HCT116 (cell line): Measurements from ENCODE around the gene SCN10A. TPM values are rescaled to one million over a fixed set of nuclear protein-coding genes. Genes with fewer than 3 reads are reported as not detected.

Source experiments
- ATAC-seq: fragments of 200-7000 bp; cut with Tn5 transposase; 2 replicates; pipeline ENCODE4 v1.9.1; 2020; ENCODE audit warnings: mild to moderate bottlenecking, moderate library complexity
- BruUV-seq: library from RNA; stranded (reverse); fragments of 400-500 nt; replicated peaks from 2 replicates; lab custom pipeline; 2021; lab: Mats Ljungman, UMichigan
- CTCF ChIA-PET: fragments of 300-600 bp; sonication (Branson Sonifier 250); formaldehyde crosslinking; loops from one replicate; lab custom pipeline; 2021; ENCODE audit warnings: antibody characterized with exemption; lab: Charles Lee
- POLR2A ChIA-PET: fragments of 300-600, 350-600 bp; sonication (Branson Sonifier 250); formaldehyde crosslinking; loops from one replicate; lab custom pipeline; 2021; ENCODE audit warnings: antibody characterized with exemption; lab: Charles Lee
- RAD21 ChIA-PET, 2 experiments: fragments of 300-600 bp; sonication (Branson Sonifier 250); formaldehyde crosslinking; loops; one replicate each; lab custom pipeline; 2023; ENCODE audit warnings: low total read pairs in 2 of 2; ENCODE audit not compliant: uncharacterized antibody in 2 of 2, unreplicated experiment in 2 of 2, low non-redundant PET in 1 of 2; lab: Charles Lee
- DNase-seq: peaks from one replicate; pipeline ENCODE4 v3.0.0-alpha.2; 2010; ENCODE audit warnings: low read depth, low spot score
- H2AFZ ChIP-seq: fragments of 200-600 bp; shearing (Covaris generic), sonication (generic); 2 replicates; pipeline ENCODE4 v1.6.1; 2017; ENCODE audit warnings: low read depth, mixed run types, mixed read lengths, antibody characterized with exemption, low read length; ENCODE audit not compliant: poor library complexity, severe bottlenecking
- H3K27ac ChIP-seq: 2 replicates; pipeline ENCODE4 v1.5.1; 2012; ENCODE audit warnings: low read depth, low read length
- H3K27me3 ChIP-seq: fragments of 200-600 bp; sonication (generic); 2 replicates; pipeline ENCODE4 v1.6.1; 2016; ENCODE audit warnings: mixed run types, low read length, mixed read lengths; ENCODE audit not compliant: insufficient read depth
- H3K36me3 ChIP-seq, 2 experiments: fragments of 200-500 bp in 1 of 2; fragments of 200-600 bp in 1 of 2; sonication (Bioruptor generic) in 1 of 2; sonication (generic) in 1 of 2; 2 replicates each; pipeline versions ENCODE4 v1.5.1 to v1.6.1; 2014 to 2016; ENCODE audit warnings: low read length in 2 of 2, inconsistent platforms in 1 of 2, mixed read lengths in 1 of 2, mixed run types in 1 of 2; ENCODE audit not compliant: insufficient read depth in 2 of 2, control insufficient read depth in 1 of 2
- H3K4me1 ChIP-seq, 2 experiments: fragments of 200-600 bp in 1 of 2; sonication (generic) in 1 of 2; 2 replicates each; pipeline versions ENCODE4 v1.5.1 to v1.6.1; 2012 to 2017; ENCODE audit warnings: low read length in 2 of 2, inconsistent platforms in 1 of 2, mild to moderate bottlenecking in 1 of 2, mixed read lengths in 1 of 2, mixed run types in 1 of 2, moderate library complexity in 1 of 2; ENCODE audit not compliant: insufficient read depth in 2 of 2, control insufficient read depth in 1 of 2
- H3K4me2 ChIP-seq: fragments of 200-600 bp; sonication (generic); 2 replicates; pipeline ENCODE4 v1.6.1; 2017; ENCODE audit warnings: mixed run types, low read length, mixed read lengths
- H3K4me3 ChIP-seq, 2 experiments: fragments of 200-600 bp in 1 of 2; sonication (generic) in 1 of 2; replicated peaks in 1 of 2; 2 replicates each; pipeline ENCODE4 v1.5.1; 2011 to 2016; ENCODE audit warnings: low read length in 2 of 2, control low read depth in 1 of 2, low read depth in 1 of 2, mild to moderate bottlenecking in 1 of 2, mixed read lengths in 1 of 2, mixed run types in 1 of 2
- H3K79me2 ChIP-seq: fragments of 200-600 bp; sonication (generic); 2 replicates; pipeline ENCODE4 v1.6.1; 2017; ENCODE audit warnings: mild to moderate bottlenecking, mixed run types, low read length, moderate library complexity, mixed read lengths; ENCODE audit not compliant: insufficient read depth
- H3K9ac ChIP-seq: fragments of 200-600 bp; sonication (generic); 2 replicates; pipeline ENCODE4 v1.6.1; 2016; ENCODE audit warnings: low read length, mixed read lengths
- H3K9me2 ChIP-seq: fragments of 200-600 bp; sonication (generic), shearing (Covaris generic); 2 replicates; pipeline ENCODE4 v1.6.1; 2017; ENCODE audit warnings: mixed run types, mild to moderate bottlenecking, moderate library complexity; ENCODE audit not compliant: insufficient read depth
- H3K9me3 ChIP-seq, 2 experiments: fragments of 200-500 bp in 1 of 2; fragments of 200-600 bp in 1 of 2; sonication (Bioruptor generic) in 1 of 2; sonication (generic) in 1 of 2; 2 replicates each; pipeline ENCODE4 v1.6.1; 2014 to 2017; ENCODE audit warnings: low read length in 2 of 2, mixed read lengths in 2 of 2, inconsistent platforms in 1 of 2, low read depth in 1 of 2, mild to moderate bottlenecking in 1 of 2, mixed run types in 1 of 2, moderate library complexity in 1 of 2; ENCODE audit not compliant: control insufficient read depth in 1 of 2, insufficient read depth in 1 of 2
- H4K20me1 ChIP-seq: fragments of 200-600 bp; sonication (generic), shearing (Covaris generic); 2 replicates; pipeline ENCODE4 v1.6.1; 2017; ENCODE audit warnings: mixed run types, mild to moderate bottlenecking, moderate library complexity; ENCODE audit not compliant: insufficient read depth
- CBX3 ChIP-seq: IDR thresholded peaks from 2 replicates; pipeline ENCODE4 v1.6.1; 2012; ENCODE audit warnings: low read depth
- CEBPB ChIP-seq: IDR thresholded peaks from 2 replicates; pipeline ENCODE4 v1.6.1; 2012; ENCODE audit warnings: low read depth
- EGR1 ChIP-seq: IDR thresholded peaks from 2 replicates; pipeline ENCODE4 v1.6.1; 2012; ENCODE audit warnings: low read depth
- ELF1 ChIP-seq: IDR thresholded peaks from 2 replicates; pipeline ENCODE4 v1.6.1; 2012; ENCODE audit warnings: low read depth, borderline replicate concordance
- FOSL1 ChIP-seq: IDR thresholded peaks from 2 replicates; pipeline ENCODE4 v1.6.1; 2012; ENCODE audit warnings: low read depth
- YY1 ChIP-seq: IDR thresholded peaks from 2 replicates; pipeline ENCODE4 v1.6.1; 2011; ENCODE audit warnings: low read length, low read depth, moderate library complexity, mild to moderate bottlenecking; ENCODE audit not compliant: insufficient replicate concordance; ENCODE audit errors: extremely low read depth
- ZNF274 ChIP-seq: fragments of 200-500 bp; sonication (Bioruptor generic); IDR thresholded peaks from 2 replicates; pipeline ENCODE4 v1.6.1; 2014; ENCODE audit warnings: mild to moderate bottlenecking, low read depth, low read length, inconsistent platforms
- intact Hi-C: fragments of 100-400 bp; cut with micrococcal nuclease; formaldehyde crosslinking; loops from 2 replicates; pipeline ENCODE4 v1.10.0; 2022
- total RNA-seq: library from RNA; stranded (reverse); gene quantifications from one replicate; pipeline ENCODE4 v1.2.1, GENCODE V29; 2021; ENCODE audit not compliant: unreplicated experiment
- TF ChIP-seq, protein P1 (sequence below): IDR thresholded peaks from 2 replicates; pipeline ENCODE4 v1.6.1; 2012
- TF ChIP-seq, protein P2 (sequence below): IDR thresholded peaks from 2 replicates; pipeline ENCODE4 v1.6.1; 2011; ENCODE audit warnings: mild to moderate bottlenecking, low read length, moderate library complexity; ENCODE audit not compliant: insufficient replicate concordance; ENCODE audit errors: extremely low read depth
- TF ChIP-seq, protein P3 (sequence below): IDR thresholded peaks from 2 replicates; pipeline ENCODE4 v1.6.1; 2012; ENCODE audit warnings: low read depth

The SCN10A gene
- total RNA-seq, 1 experiment from 2014 or later = not detected

DNA sequence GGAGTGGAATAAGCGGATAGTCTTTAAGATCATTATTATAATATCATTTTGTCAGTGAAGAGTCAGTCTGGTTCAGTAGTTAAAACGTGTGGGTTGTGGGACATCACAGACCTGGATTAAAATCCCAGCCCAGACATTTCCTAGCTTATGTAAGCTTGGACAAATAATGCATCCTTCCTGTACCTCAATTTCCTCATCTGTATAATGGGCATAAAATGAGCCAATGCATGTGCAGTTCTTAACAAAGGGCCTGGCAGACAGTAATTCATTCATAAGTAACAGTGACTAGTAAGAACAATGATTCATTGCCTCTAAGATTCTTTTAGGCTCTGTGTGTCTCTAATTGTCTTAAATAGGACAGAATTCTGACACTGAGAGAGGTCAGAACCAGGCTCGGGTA, 76.1 kb downstream of the SCN10A start:
- POLR2A ChIA-PET = no interaction called here
- intact Hi-C loops = loop anchor here (2.0 kb wide), 1 partner anchor 105 kb away; no protein-coding TSS in a partner anchor
- RAD21 ChIA-PET = interaction anchor here in 1 of 2 experiments (1.1 kb wide), 1 partner anchor 260 kb away, joined by 5 read pairs; no protein-coding TSS in a partner anchor

DNA sequence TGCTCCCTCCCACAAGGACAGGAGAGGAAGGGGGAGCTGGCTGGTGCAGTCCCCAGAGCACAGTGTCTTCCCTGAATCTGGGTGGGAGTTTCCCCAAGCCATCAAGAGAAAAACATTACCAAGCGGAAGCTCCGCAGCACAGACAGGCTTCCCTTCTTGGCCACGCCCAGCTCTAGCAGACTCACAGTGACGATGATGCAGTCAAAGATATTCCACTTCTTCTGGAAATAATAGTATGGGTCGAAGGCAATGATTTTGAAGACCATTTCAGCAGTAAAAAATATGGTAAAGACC, 76.7 kb downstream of the SCN10A start:
- ChIA-PET POLR2A (no interaction called here), RAD21 (interaction anchor here in 1 of 2 experiments (1.1 kb wide), 1 partner anchor 261 kb away, joined by 5 read pairs; no protein-coding TSS in a partner anchor), CTCF (interaction anchor here (0.7 to 3.6 kb wide), 5 partner anchors 10 to 291 kb away, joined by 3 to 19 read pairs (median 6); no protein-coding TSS in a partner anchor)
- DNase-seq (no peak), ATAC-seq (no peak)
- Histone ChIP-seq H3K27me3 (peaks cover 10% of the 10 kb centered on the region; the same call in 1 of the 2 replicates), H3K4me1 (no peaks in the 10 kb centered on the region), H4K20me1 (no peaks in the 10 kb centered on the region), H3K79me2 (no peaks in the 10 kb centered on the region), H3K9me2 (no peaks in the 10 kb centered on the region), H3K27ac (no peak overlapping the region), H3K36me3 (no peaks in the 10 kb centered on the region), H3K4me3 (no peak overlapping the region), H2AFZ (no peak overlapping the region), H3K4me2 (no peak overlapping the region), H3K9ac (no peak overlapping the region), H3K9me3 (no peaks in the 10 kb centered on the region)
- no TSS peak for BruUV-seq
- intact Hi-C loops = loop anchor here (2.0 kb wide), 1 partner anchor 105 kb away; no protein-coding TSS in a partner anchor
- no peak for TF ChIP-seq YY1
- TF ChIP-seq CEBPB = no peak
- TF ChIP-seq, protein P1, sequence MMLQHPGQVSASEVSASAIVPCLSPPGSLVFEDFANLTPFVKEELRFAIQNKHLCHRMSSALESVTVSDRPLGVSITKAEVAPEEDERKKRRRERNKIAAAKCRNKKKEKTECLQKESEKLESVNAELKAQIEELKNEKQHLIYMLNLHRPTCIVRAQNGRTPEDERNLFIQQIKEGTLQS = no peak
- TF ChIP-seq, protein P2, sequence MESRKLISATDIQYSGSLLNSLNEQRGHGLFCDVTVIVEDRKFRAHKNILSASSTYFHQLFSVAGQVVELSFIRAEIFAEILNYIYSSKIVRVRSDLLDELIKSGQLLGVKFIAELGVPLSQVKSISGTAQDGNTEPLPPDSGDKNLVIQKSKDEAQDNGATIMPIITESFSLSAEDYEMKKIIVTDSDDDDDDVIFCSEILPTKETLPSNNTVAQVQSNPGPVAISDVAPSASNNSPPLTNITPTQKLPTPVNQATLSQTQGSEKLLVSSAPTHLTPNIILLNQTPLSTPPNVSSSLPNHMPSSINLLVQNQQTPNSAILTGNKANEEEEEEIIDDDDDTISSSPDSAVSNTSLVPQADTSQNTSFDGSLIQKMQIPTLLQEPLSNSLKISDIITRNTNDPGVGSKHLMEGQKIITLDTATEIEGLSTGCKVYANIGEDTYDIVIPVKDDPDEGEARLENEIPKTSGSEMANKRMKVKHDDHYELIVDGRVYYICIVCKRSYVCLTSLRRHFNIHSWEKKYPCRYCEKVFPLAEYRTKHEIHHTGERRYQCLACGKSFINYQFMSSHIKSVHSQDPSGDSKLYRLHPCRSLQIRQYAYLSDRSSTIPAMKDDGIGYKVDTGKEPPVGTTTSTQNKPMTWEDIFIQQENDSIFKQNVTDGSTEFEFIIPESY = no peak
- no peak for TF ChIP-seq ZNF274
- TF ChIP-seq FOSL1 = no peak
- TF ChIP-seq ELF1 = no peak
- no peak for TF ChIP-seq EGR1

More for the DNA sequence above, 76.1 kb downstream of the SCN10A start:
- Histone ChIP-seq H3K9me3 (no peaks in the 10 kb centered on the region), H3K36me3 (no peaks in the 10 kb centered on the region), H3K79me2 (no peaks in the 10 kb centered on the region), H3K27me3 (peaks cover 10% of the 10 kb centered on the region; the same call in 1 of the 2 replicates), H3K9ac (no peak overlapping the region), H3K4me1 (no peaks in the 10 kb centered on the region), H3K4me3 (no peak overlapping the region), H3K4me2 (no peak overlapping the region), H4K20me1 (no peaks in the 10 kb centered on the region), H3K9me2 (no peaks in the 10 kb centered on the region), H2AFZ (no peak overlapping the region), H3K27ac (no peak overlapping the region)
- DNase-seq = no peak
- no peak for ATAC-seq
- BruUV-seq = no TSS peak
- TF ChIP-seq, protein P3, sequence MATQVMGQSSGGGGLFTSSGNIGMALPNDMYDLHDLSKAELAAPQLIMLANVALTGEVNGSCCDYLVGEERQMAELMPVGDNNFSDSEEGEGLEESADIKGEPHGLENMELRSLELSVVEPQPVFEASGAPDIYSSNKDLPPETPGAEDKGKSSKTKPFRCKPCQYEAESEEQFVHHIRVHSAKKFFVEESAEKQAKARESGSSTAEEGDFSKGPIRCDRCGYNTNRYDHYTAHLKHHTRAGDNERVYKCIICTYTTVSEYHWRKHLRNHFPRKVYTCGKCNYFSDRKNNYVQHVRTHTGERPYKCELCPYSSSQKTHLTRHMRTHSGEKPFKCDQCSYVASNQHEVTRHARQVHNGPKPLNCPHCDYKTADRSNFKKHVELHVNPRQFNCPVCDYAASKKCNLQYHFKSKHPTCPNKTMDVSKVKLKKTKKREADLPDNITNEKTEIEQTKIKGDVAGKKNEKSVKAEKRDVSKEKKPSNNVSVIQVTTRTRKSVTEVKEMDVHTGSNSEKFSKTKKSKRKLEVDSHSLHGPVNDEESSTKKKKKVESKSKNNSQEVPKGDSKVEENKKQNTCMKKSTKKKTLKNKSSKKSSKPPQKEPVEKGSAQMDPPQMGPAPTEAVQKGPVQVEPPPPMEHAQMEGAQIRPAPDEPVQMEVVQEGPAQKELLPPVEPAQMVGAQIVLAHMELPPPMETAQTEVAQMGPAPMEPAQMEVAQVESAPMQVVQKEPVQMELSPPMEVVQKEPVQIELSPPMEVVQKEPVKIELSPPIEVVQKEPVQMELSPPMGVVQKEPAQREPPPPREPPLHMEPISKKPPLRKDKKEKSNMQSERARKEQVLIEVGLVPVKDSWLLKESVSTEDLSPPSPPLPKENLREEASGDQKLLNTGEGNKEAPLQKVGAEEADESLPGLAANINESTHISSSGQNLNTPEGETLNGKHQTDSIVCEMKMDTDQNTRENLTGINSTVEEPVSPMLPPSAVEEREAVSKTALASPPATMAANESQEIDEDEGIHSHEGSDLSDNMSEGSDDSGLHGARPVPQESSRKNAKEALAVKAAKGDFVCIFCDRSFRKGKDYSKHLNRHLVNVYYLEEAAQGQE = no peak
- no peak for TF ChIP-seq CBX3
- CTCF ChIA-PET = interaction anchor here (2.5 to 3.6 kb wide), 2 partner anchors 104 to 260 kb away, joined by 18 to 19 read pairs; no protein-coding TSS in a partner anchor
